K562 (cell line): ENCODE data around the gene BCAM. TPM values are rescaled to one million over a fixed set of nuclear protein-coding genes. Genes with fewer than 3 reads are reported as not detected.

Source experiments
- ATAC-seq: fragments of 200-7000 bp; cut with Tn5 transposase; 3 replicates; pipeline ENCODE4 v1.9.1; 2020; ENCODE audit warnings: moderate library complexity
- BruUV-seq: library from RNA; stranded (reverse); fragments of 400-500 nt; replicated peaks from 2 replicates; lab custom pipeline; 2021; lab: Mats Ljungman, UMichigan
- CTCF ChIA-PET: fragments of 300-600 bp; formaldehyde crosslinking; extraction: SDS; loops from one replicate; lab custom pipeline; 2021; ENCODE audit warnings: low intra/inter-chr PET ratio; lab: Yijun Ruan, JAX
- POLR2A ChIA-PET: fragments of 300-600, 350-650 bp; sonication (Branson Sonifier 250); formaldehyde crosslinking; extraction: SDS; loops from one replicate; lab custom pipeline; 2021; ENCODE audit warnings: antibody characterized with exemption, inconsistent platforms; lab: Yijun Ruan, JAX
- DNase-seq, 4 experiments: peaks; one replicate each; pipeline versions ENCODE4 v3.0.0 to v3.0.0-alpha.2; 2011 to 2018; ENCODE audit warnings: low spot score in 3 of 4, mixed read lengths in 3 of 4; ENCODE audit errors: extremely low read depth in 1 of 4
- FAIRE-seq: peaks from 2 replicates; lab custom pipeline; 2011; peaks lifted over from hg19 to GRCh38; lab: Jason Lieb, UNC
- H2AFZ ChIP-seq: 2 replicates; pipeline ENCODE4 v1.6.0; 2011; ENCODE audit warnings: low read depth, low read length, control low read depth, inconsistent platforms
- H3K27ac ChIP-seq: fragments of 200-600 bp; 3 replicates; pipeline ENCODE4 v1.8.0; 2011; ENCODE audit warnings: low read depth, mild to moderate bottlenecking, control low read depth, inconsistent platforms, low read length, moderate library complexity, mixed read lengths; ENCODE audit errors: extremely low read depth
- H3K27me3 ChIP-seq, 2 experiments: fragments of 300-600 bp in 1 of 2; 2 replicates in 1 of 2; 3 replicates in 1 of 2; pipeline versions ENCODE4 v1.6.0 to v1.8.0; 2011; ENCODE audit warnings: inconsistent platforms in 2 of 2, low read length in 2 of 2, mild to moderate bottlenecking in 1 of 2, mixed read lengths in 1 of 2, moderate library complexity in 1 of 2; ENCODE audit not compliant: control insufficient read depth in 2 of 2, insufficient read depth in 2 of 2
- H3K36me3 ChIP-seq: fragments of 300-600 bp; 3 replicates; pipeline ENCODE4 v1.8.0; 2011; ENCODE audit warnings: mild to moderate bottlenecking, low read length, inconsistent platforms; ENCODE audit not compliant: control insufficient read depth, insufficient read depth
- H3K4me1 ChIP-seq, 2 experiments: fragments of 200-600 bp in 1 of 2; replicated peaks in 1 of 2; 2 replicates in 1 of 2; 3 replicates in 1 of 2; pipeline versions ENCODE4 v1.5.1 to v1.8.0; 2011; ENCODE audit warnings: inconsistent platforms in 2 of 2, low read length in 2 of 2, mild to moderate bottlenecking in 1 of 2, mixed read lengths in 1 of 2, moderate library complexity in 1 of 2; ENCODE audit not compliant: control insufficient read depth in 2 of 2, insufficient read depth in 2 of 2
- H3K4me2 ChIP-seq: 2 replicates; pipeline ENCODE4 v1.6.1; 2011; ENCODE audit warnings: low read length, control low read depth, inconsistent platforms, mixed read lengths; ENCODE audit not compliant: insufficient read depth
- H3K4me3 ChIP-seq: fragments of 200-600 bp; sonication (generic), shearing (Covaris generic); 2 replicates; pipeline ENCODE4 v1.5.1; 2016; ENCODE audit warnings: control low read depth, inconsistent platforms
- H3K79me2 ChIP-seq: fragments of 200-600 bp; 3 replicates; pipeline ENCODE4 v1.8.0; 2011; ENCODE audit warnings: low read length, inconsistent platforms; ENCODE audit not compliant: control insufficient read depth, insufficient read depth
- H3K9ac ChIP-seq, 2 experiments: 2 replicates each; pipeline versions ENCODE4 v1.6.0 to v1.6.1; 2011; ENCODE audit warnings: low read depth in 2 of 2, low read length in 2 of 2, control low read depth in 1 of 2, inconsistent platforms in 1 of 2, mild to moderate bottlenecking in 1 of 2, mixed read lengths in 1 of 2; ENCODE audit not compliant: insufficient read depth in 1 of 2
- H3K9me1 ChIP-seq: one replicate; pipeline ENCODE4 v1.6.0; 2011; ENCODE audit warnings: inconsistent platforms, mild to moderate bottlenecking, low read length, moderate library complexity; ENCODE audit not compliant: control insufficient read depth, insufficient read depth
- H3K9me3 ChIP-seq: replicated peaks from 2 replicates; pipeline ENCODE4 v1.5.1; 2011; ENCODE audit warnings: low read depth, low read length, inconsistent platforms; ENCODE audit not compliant: control insufficient read depth, insufficient read depth
- H4K20me1 ChIP-seq: replicated peaks from 2 replicates; pipeline ENCODE4 v1.6.1; 2011; ENCODE audit warnings: low read length, inconsistent platforms, mixed read lengths; ENCODE audit not compliant: control insufficient read depth, insufficient read depth
- CHD4 ChIP-seq: fragments of 200-600 bp; sonication (generic); IDR thresholded peaks from 3 replicates; pipeline ENCODE4 v1.6.1; 2012; ENCODE audit warnings: low read depth, mild to moderate bottlenecking, mixed read lengths, low read length, inconsistent platforms; ENCODE audit not compliant: insufficient read depth, insufficient replicate concordance, poor library complexity, severe bottlenecking
- FIP1L1 ChIP-seq: fragments of 200-400 bp; formaldehyde crosslinking; IDR thresholded peaks from 2 replicates; pipeline ENCODE4 v1.6.1; 2018; ENCODE audit warnings: mild to moderate bottlenecking, low read depth, low read length; ENCODE audit not compliant: poor library complexity, severe bottlenecking
- GATAD2B ChIP-seq: fragments of 450-650 bp; IDR thresholded peaks from 2 replicates; pipeline ENCODE4 v1.6.1; 2017; ENCODE audit warnings: mild to moderate bottlenecking, borderline replicate concordance
- SMAD3 ChIP-seq: fragments of 450-650 bp; formaldehyde crosslinking; conservative IDR thresholded peaks from 2 replicates; pipeline ENCODE4 v1.4.0; 2020; ENCODE audit warnings: mild to moderate bottlenecking
- THRAP3 ChIP-seq: fragments of 450-650 bp; IDR thresholded peaks from 2 replicates; pipeline ENCODE4 v1.6.1; 2016; ENCODE audit warnings: mild to moderate bottlenecking, inconsistent platforms, borderline replicate concordance
- ZFPM2 ChIP-seq: fragments of 250-450 bp; sonication (Bioruptor Pico); IDR thresholded peaks from 2 replicates; pipeline ENCODE4 v1.5.1; 2022; ENCODE audit warnings: mild to moderate bottlenecking
- WGBS: fragments of 100-300 bp; shearing (Covaris generic); methylation state at CpG from one replicate; pipeline ENCODE4 v1.1.6; 2016; ENCODE audit warnings: low coverage, mixed read lengths; ENCODE audit not compliant: insufficient coverage; ENCODE audit errors: missing lambda C conversion rate; 5-methylcytosine and 5-hydroxymethylcytosine counted together
- in situ Hi-C: fragments of 300-500 bp; cut with MboI; formaldehyde crosslinking; loops from 4 replicates; pipeline ENCODE4 v1.15.0; 2018; ENCODE audit warnings: inconsistent platforms, mixed read lengths
- intact Hi-C: fragments of 100-400 bp; cut with micrococcal nuclease; formaldehyde crosslinking; loops from 2 replicates; pipeline ENCODE4 v1.14.2; 2022
- polyA plus RNA-seq, 8 experiments: library from polyadenylated mRNA; depleted of rRNA in 4 of 8; stranded (reverse) in 5 of 8; unstranded in 3 of 8; fragments of >200 nt; fragmentation: Nextera tagmentation in 2 of 8; fragmentation: Illumina TruSeq in 1 of 8; extraction: Ambion mirVana in 2 of 8; extraction: Trizol in 1 of 8; gene quantifications; 2 replicates each; pipeline versions ENCODE4 v1.2.1 to v1.2.3, GENCODE V29; 2011 to 2014; ENCODE audit warnings: inconsistent platforms in 1 of 8, missing spikeins in 1 of 8
- total RNA-seq, 7 experiments: library from RNA; depleted of rRNA in 6 of 7; stranded (reverse); fragments of >200 nt in 6 of 7; fragmentation: Illumina TruSeq in 2 of 7; extraction: Trizol in 2 of 7; gene quantifications; 2 replicates each; pipeline versions ENCODE4 v1.2.1 to v1.2.3, GENCODE V29; 2011 to 2021; ENCODE audit warnings: low replicate concordance in 1 of 7

The BCAM gene
- total and polyA plus RNA-seq, 9 of the 15 experiments (the other 6 are each of a cell fraction or from before 2014, with no cell fraction given): 0.07 to 1.3 (median 0.33) TPM; not detected in 2

DNA sequence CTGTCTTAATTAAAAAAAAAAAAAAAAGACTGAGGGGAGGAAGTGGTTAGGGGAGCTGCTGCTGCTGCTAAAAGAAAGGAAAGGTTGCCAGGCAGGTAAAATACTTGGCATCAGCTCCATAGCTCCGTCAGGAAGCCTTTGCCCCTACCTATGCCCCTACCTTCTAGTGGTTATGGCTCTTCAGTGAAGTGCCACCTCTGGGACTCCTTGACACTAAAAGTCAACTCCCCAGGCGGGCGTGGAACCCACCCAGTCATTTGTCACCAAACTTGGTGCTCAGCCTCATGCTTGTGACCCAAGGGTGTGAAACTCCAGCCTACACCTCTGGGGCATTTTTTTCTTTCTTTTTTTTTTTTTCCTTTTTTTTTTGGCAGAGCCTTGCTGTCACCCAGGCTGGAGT is 32.3 kb downstream of the BCAM start:
- Histone ChIP-seq H2AFZ (no peak overlapping the region), H3K4me2 (no peak overlapping the region), H3K9me1 (no peaks in the 10 kb centered on the region), H3K27me3 (peaks cover 6 to 7% of the 10 kb centered on the region in 2 experiments; a peak in 3 of 5 replicates), H4K20me1 (no peaks in the 10 kb centered on the region), H3K9me3 (no peaks in the 10 kb centered on the region), H3K79me2 (peaks cover 2% of the 10 kb centered on the region), H3K36me3 (no peaks in the 10 kb centered on the region), H3K27ac (no peak overlapping the region), H3K9ac (no peak overlapping the region), H3K4me1 (peaks cover 5 to 20% of the 10 kb centered on the region in 2 experiments; a peak in 4 of 5 replicates), H3K4me3 (no peak overlapping the region)
- no peak for ATAC-seq
- DNase-seq: no peak
- BruUV-seq: no TSS peak
- no peak for FAIRE-seq
- intact Hi-C loops: no loop called here
- in situ Hi-C loops: loop anchor here (5.0 kb wide), 1 partner anchor 54 kb away; no protein-coding TSS in a partner anchor
- CTCF ChIA-PET: no interaction called here
- POLR2A ChIA-PET: interaction anchor here (0.6 to 0.7 kb wide), 2 partner anchors 16 to 139 kb away, joined by 3 to 4 read pairs; no protein-coding TSS in a partner anchor
- TF ChIP-seq THRAP3 (no peak), GATAD2B (no peak), ZFPM2 (CRISPR knock-in tag) (no peak), SMAD3 (CRISPR knock-in tag) (no peak), CHD4 (no peak), FIP1L1 (no peak)
- 70% methylated on average over 3 of the region's 3 CpGs for WGBS
